ENCODE data around the gene FYN.
"Not testable (repeated sequence)": the region's sequence is repeated elsewhere in the genome, so short reads cannot be mapped to it uniquely, and the experiment has no call there.

Gene FYN

DNA sequence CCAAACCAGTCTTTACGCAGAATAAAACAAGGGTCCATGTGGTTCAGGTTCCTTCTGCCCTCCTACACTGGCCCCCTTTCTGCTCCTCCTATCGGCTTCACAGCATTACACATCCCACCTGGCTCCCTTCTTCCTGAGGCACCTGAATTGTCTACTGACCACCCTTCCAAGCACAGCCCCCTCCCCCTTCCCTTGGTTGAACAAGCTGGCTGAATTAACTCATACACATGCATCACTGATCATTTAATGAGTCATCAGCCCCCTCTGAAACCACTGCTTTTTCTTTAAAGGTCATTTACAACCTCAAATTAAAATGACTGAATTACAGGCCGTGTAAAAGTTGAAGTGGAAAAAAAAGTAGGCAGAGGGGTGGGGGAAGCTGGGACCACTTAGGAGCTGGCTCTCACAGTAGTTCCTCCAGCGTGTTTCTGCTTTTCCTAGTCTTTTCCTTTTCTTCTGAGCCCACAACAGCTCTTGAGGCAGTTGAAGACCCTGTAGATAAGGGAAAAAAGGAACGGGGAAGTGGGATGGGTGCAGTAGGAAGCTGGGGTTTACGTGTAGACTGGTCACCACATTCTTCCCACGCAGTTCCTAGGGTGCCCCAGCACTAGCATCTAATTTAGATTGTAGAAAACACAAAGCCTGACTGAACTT is 67.6 kb downstream of the FYN start:
- no peak for FAIRE-seq

DNA sequence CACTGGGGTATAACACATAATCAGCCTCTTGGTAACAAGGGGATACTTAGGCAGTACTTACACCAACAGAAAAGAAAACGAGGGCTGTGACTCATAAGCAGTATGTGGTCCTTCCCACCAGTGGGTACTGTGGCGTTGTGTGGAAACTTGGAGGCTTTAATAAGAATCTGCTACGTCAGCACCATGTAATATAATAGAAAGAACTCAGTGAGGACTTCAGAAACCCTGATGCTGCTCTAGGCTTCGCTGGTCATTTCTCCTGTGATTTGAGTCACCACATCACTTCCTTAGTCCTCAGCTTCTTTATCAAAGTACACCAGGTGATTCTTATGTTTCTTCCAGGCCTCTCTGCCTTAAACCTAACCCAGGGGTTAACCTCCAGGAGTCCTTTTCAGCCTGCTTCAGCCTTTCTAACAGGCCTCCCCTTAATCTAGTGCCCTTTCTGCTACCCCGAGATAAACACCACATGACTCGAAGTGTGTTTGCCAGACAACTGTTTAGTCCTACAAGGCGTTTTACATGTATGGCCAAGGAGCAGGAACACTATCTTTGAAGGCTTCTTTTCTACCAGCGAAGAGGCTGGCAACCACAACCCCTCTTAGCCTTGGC is 68.5 kb downstream of the FYN start:
- FAIRE-seq: no peak

DNA sequence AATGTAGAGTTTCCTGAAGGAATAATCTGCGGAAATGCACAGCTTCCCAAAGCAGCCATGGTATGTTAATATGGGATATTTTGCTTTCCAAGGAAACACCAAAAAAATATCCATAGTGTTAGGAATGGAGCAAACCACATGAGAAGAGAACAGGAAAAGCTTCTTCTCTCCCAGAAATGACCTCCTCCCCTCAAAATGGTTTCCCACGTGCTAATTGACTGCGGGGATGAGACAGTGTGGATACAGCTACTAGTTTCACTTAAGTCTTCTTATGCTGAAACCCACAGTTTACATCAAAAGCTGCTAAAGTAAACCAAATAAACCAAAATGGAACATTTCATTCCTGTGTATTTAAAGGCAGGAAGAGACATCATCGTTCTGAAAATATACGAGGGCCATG is 69.4 kb downstream of the FYN start:
- FAIRE-seq: no peak

DNA sequence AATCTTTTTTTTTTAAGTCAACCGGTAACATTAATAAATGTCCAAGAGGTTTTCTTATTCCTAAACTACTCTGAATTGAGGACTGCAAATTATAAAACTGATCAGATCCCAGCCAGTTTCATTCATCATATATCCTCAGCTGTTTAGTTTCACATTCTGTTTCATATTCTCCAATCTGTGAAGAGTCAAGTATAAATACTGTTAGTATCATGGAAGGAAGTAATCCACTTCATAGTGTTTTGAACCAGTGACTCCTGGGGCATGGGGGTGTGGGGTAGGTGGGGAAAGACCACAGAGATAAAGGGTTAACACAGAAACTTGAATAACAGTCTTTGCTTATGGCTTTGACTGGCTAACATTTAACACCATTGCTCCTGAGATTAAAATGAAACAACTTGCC is 69.9 kb downstream of the FYN start:
- FAIRE-seq: no peak

DNA sequence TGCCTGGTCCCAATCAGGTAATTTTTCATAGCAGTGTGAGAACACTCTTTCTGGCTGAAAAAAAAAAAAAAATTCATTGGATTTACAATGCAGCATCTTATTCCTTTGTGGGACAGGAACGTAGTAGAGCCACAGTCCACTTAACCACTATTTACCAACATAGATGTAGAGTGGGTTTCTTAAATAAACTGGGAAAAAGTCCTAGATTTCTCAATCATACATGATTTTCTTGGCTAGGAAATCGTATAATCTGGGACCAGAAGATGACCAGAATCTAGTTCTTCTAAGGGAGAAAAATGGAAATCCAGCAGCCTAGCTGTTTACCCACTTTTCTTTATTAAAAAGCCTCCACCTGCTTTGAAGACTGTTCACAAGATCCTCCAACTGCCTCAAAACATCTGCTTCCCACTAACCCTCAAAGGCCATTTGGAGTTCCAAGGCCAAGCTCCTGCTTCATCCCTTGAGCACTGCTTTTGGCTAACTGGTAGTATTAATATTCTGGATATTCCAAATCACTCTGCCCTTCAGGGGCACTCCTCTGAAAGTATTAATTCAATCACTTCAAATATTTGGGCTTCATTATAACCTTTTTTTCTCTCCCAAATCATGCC is 70.4 kb downstream of the FYN start:
- FAIRE-seq: no peak

DNA sequence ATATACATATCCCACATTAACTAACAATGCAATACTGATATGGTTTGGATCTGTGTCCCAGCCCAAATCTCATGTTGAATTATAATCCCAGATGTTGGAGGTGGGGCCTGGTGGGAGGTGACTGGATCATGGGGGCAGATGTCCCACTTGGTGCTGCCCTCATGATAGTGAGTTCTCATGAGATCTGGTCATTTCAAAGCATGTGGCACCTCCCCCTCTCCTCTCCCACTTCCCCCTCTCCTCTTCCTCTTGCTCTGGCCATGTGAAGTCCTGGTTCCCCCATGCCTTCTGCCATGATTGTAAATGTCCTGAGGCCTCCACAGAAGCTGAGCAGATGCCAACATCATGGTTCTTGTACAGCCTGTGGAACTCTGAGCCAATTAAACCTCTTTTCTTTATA is 71.2 kb downstream of the FYN start:
- no peak for FAIRE-seq

DNA sequence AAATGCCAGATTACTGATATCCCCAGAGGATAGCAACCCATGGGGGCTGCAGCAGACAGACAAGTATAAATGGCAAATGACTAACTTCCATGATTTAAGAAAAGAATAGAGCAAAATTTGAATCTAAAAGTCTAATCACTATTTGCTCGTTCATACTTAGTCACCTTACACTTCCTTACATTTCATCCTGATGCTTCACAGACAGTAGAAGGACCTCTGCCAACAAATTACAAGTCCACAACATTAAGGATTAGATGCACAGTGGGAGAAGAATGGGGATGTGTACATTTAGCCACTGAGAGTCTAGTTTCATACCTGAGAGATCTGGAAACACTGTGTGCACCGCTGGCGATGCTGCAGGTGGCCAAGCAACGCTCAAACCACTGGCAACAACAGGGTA is 72.4 kb downstream of the FYN start:
- FAIRE-seq: no peak

DNA sequence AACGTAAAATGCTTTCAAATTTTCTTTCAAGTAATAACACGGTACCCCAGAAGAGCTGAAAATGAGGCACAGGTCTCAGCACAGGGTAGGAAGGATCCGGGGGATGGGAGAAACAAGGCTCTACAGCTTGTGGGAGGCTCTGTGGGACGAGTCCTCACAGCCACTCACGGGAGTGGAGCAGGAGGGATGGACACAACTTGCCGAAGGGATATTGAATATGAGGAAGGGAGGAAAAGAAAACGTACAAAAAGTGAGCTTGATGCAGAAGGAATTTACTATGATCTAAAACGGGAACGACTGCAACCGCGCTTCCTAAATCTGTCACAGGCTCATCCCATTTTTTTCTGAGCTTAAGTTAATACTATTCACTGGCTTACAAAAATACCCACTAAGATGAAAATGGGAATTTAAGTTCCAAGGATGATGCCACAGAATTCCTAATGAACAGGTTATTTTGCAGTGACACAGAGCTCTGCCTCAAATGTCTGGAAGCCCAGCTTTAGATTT is 72.9 kb downstream of the FYN start:
- FAIRE-seq: no peak

DNA sequence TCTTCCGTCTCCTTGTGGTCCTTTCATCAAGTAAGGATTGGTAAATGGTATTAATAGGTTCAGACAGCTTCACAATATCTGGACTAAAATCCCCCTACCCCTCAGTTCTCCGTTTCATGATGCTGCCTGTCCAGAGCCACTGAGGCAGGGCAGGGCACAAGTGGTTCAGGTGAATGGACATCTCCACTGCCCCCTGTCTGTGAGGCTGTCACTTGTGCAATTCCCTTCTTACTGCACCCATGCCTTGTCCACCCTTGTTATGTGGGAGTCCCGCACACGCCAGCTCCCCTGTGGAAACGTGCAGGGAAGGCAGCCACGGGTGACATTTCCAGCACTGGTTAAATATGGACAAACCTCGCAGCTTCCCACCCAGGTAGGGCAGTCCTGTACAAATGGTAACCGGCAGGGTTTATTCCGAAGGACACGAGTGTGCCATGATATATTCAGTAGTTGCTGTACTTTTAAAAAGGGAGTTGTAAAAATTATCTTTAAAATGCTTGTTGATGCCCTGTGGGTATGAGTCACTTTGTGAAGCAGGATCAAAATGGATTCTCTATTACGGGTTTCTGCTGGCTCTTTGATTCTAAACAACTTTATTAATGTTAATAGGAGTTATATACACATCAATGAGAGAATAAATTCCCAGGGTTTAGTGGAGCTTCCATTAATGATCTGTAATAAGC is 73.5 kb downstream of the FYN start:
- FAIRE-seq: no peak

DNA sequence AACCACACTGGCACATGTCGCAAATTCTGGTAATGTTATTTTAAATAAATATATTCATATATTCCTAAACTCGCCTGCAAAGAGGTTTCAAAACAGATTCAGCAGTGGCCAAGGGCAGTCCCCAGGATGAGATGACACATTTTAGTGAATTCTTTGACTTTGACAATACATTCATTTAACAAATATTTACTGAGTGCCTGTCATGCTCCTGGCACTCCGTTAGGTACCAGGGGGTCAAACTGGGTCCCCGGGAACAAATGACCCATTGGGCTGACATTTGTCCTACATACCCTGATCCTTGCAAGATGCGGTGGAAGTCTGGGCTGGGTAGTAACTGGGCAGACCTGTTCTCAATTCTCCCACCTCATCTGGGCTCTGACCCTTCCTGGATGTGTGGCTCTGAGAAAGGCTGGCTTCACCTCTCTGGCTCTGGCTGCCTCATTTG is 74.9 kb downstream of the FYN start:
- FAIRE-seq: no peak

DNA sequence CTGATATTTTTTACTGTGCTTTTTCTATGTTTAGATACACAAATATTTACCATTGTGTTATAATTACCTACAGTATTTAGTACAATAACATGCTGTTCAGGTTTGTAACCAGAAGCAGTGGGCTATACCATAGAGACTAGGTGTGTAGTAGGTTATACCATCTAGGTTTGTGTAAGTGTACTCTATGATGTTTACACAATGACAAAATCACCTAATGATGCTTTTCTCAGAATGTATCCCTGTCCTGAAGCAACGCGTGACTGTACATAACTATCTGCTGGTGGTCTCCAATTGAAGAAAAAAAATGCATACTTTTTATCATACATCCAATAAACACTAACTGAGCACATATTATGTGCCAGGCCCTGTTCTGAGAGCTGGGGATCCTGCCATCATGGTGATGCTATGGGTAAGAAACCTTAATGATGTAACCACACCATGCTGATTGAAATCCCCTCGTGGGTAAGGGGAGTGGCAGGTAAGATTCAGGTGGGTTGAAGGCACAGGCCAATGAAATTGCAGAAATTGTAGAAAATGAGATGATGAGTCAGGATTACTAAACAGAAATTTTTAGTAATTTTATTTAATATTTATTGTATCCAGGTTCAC is 76.8 kb downstream of the FYN start:
- FAIRE-seq: no peak

DNA sequence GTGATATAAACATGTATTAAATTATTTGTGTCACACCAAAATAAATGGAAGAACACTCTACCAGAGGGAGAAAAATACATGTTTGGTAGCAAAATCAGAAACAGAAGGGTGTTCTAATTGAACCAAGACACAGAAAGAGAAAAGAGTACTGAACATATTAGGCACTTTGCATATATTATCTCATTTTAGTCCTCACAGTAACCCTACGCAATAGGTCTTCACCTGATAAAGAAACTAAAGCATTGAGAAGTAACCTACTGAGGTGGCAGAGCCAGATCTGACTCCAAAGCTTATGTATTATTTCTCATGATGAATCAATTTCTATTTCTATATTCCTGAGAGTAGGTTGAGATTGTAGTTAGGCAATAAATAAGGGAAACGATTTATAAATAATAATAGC is 77.7 kb downstream of the FYN start:
- FAIRE-seq: no peak

DNA sequence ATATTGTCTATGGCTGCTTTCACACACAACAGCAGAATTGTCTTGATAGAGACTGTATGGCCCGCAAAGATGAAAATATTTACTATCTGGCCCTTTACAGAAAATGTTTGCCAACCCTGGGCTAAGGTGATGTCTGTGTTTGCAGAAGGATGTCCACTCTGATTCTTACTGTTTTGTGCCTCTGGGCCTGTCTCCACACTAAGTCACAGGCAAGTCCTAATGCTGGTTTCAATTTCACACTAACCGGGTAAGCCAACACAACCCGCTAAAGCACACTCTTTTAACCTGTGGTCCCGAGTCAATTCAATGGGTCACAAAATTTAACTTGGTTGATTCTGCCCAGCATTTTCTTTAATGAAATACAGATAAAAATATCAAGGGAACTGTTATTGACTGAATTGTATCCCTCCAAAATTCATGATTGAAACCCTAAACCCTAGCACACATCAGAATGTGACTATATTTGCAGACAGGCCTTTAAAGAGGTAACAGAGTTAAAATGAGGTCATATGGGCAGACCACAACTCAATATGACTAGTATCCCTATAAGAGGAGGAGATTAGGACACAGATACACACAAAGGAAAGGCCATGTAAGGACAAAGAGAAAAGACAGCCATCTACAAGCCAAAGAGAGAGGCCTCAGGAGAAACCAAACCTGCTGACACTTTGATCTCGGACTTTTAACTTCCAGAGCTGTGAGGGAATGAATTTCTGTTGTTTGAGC is 78.4 kb downstream of the FYN start:
- FAIRE-seq: no peak

DNA sequence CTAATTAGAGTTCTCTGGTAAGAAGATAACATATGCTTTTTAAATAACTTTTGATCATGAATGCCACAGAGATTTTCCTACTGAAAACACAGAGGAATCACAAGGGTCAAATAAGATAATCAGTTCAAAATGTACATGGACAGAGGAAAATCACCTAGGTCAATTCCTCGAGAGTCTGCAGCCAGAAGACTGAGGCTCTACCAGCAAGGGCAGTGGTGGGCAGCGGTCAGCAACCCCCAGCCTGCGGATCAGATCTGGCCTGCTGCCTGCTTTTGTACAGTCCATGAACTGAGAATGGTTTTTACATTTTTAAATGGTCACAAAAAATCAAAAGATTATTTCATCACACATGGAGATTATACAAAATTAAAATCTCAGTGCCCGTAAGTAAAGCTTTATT is 79.0 kb downstream of the FYN start:
- no peak for FAIRE-seq

DNA sequence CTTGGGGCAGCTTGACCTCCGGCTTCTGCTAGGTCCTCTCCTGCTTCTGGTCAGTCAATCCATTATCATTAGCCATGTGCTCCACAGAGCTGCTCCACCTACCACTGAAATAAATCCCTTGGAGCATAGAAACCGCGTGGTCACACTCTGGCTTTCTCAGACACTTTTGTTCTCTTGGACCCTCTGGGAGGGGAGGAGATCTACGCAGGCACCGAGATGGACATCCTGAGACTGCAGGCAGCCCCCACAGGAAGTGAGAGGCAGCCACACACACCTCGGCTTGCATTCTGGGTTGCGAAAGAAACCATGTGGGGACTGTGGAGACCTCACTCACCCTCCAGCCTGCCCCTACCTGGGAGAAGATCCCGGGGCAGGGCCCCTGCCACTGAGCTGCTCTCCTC is 79.5 kb downstream of the FYN start:
- no peak for FAIRE-seq

DNA sequence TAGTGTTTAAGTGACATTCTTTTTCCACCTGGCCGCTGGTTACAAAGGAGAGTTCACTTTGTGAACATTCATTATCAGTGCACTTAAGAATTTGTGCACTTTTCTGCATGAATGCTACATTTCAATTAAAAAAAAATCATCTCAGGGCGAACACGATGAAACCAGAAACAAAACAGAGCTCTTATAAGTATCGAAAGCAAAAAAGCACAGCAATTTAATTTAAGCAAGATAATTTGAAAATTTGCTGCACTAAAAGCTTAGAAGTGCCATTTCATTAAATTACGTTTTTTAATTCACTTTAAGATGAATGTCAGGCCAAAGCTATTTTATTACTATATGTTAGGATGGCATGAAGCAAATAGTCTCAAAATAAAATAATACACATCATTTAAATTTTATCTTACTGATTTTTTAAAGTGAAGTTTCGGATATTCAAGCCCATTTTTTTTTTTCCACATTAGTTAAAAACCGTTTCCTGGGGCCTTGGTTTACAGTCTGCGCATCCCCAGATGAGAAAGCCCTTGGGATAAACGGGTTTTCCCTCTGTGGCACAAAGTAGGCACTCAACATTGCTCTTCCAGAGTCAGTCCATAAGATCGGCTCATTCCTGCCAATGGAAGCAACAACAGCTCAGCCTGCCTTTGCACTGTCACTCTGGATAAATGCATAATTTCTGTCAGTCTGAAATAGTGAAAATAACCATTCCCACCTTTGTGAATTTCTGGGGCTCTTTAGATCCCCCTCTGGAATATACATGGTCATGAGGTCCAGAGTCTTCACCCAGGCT is 80.1 kb downstream of the FYN start:
- FAIRE-seq: no peak

DNA sequence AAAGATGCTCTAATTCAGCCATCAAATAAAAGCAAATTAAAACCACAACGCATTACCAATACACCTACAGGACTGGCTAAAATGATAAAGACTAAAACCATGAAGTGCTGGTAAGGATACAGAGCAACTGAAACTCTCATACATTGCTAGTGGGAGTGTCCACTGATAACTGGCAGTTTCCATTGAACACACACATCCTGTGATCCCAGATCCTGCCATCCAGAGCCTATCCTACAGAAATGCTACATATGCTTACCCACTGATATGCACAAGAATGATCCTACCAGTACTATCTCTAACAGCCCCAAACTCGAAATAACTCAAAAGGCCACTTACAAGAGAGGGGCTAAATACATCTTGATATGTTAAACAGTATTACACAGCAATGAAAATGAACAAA is 81.0 kb downstream of the FYN start:
- FAIRE-seq: no peak

DNA sequence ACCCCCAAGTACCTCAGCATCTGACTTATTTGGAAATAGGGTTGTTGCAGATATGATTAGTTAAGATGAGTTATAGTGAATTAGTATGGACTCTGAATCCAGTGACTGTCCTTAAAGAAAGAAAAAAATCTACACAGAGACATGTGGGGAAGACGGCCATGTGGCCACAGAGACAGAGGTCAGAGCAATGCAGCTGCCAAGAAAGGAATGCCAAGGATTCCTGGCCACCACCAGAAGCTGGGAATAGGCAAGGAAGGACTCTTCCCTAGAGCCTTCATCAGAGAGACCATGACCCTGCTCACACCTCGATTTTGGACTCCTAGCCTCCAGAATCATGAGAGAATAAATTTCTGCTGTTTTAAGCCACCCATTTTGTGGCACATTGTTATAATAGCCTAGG is 81.8 kb downstream of the FYN start:
- FAIRE-seq: no peak

DNA sequence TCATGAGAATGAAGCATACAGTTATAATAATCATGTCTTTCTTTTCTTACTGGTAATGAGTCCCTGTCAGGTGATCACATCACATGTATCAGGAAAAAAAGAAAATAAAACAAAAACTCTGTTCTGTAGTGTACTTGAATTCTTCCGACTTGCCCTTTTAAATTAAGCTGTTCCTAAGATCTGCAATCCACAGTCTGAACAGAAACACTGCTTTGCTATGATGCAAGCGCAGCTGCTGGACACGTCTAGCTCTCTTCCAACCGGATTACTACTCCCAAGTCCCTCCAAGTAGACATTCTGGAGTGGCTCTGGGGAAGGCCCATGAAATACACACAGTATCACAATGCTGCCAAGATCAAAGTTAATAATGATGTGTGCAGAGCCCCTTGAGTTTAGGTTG is 83.7 kb downstream of the FYN start:
- no peak for FAIRE-seq

DNA sequence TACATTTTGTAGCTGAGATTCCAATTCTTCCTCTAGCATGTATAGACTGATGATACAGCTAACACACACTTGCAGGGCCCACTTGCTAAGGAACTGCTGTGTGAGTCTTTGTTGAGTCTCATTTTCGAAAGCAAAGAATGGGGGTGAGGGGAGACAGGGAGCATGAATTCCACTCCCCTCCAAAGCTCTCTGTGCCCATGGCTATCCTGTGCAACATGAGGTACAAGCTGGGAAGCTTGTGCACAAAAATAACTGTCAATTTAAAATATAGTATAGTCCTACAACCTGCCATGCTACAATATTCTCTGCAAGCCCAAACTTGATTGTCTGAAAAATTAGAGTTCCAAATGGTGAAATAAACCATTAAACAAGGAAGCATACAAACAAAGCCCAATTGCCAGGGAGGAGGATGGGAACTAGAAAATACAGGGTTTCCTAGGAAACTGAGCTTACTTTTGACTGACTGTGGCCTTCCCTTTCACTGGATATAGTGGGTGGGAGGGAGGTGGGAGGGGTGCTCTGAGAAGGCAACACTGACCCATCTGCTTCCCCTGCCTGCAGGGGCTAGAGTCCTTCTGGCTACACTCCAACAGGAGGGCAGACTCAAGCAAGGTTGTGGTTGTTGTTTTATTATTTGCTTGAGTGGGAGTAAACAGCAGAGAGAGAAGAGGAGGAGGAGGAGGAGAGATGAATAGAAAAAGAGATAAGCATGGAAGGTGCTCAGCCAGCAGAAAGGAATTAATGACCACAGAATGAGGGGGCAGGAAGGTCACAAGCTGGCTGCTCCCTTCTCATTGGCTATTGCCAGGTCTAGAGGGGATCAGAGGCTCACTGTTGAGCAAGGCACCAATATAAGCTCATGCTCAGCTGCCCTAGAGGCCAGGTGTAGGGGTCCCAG is 84.6 kb downstream of the FYN start:
- no peak for FAIRE-seq

DNA sequence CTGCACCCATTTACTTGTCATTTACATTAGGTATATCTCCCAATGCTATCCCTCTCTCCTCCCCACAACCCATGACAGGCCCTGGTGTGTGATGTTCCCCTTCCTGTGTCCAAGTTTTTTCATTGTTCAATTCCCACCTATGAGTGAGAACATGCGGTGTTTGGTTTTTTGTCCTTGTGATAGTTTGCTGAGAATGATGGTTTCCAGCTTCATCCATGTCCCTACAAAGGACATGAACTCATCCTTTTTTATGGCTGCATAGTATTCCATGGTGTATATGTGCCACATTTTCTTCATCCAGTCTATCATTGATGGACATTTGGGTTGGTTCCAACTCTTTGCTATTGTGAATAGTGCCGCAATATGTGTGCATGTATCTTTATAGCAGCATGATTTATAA is 87.1 kb downstream of the FYN start:
- not testable (repeated sequence) for FAIRE-seq
